ENCODE data around the gene NPIPB9.
"Not testable (repeated sequence)": the region's sequence is repeated elsewhere in the genome, so short reads cannot be mapped to it uniquely, and the experiment has no call there.

GRCh38 chr16:28751487-28751886 is at the start of gene NPIPB9:
- TF ChIP-seq POLR2A (IDR thresholded peaks at IDR 0.05); POLR2AphosphoS5 (IDR thresholded peaks at IDR 0.05; ENCODE audit: insufficient read depth in 1 of 2, low read depth in 1 of 2): not testable (repeated sequence)
- TF ChIP-seq, protein P1, sequence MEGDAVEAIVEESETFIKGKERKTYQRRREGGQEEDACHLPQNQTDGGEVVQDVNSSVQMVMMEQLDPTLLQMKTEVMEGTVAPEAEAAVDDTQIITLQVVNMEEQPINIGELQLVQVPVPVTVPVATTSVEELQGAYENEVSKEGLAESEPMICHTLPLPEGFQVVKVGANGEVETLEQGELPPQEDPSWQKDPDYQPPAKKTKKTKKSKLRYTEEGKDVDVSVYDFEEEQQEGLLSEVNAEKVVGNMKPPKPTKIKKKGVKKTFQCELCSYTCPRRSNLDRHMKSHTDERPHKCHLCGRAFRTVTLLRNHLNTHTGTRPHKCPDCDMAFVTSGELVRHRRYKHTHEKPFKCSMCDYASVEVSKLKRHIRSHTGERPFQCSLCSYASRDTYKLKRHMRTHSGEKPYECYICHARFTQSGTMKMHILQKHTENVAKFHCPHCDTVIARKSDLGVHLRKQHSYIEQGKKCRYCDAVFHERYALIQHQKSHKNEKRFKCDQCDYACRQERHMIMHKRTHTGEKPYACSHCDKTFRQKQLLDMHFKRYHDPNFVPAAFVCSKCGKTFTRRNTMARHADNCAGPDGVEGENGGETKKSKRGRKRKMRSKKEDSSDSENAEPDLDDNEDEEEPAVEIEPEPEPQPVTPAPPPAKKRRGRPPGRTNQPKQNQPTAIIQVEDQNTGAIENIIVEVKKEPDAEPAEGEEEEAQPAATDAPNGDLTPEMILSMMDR (IDR thresholded peaks at IDR 0.05), result not testable (repeated sequence)

Data from vagina (tissue), 2 donors.